Prostate gland (tissue), 2 donors: ENCODE measurements around the gene RUBCN. TPM values are rescaled to one million over a fixed set of nuclear protein-coding genes. Genes with fewer than 3 reads are reported as not detected.

Source experiments
- DNase-seq: peaks from one replicate; pipeline ENCODE4 v3.0.0-alpha.2; 2019; ENCODE audit warnings: low spot score
- H3K27ac ChIP-seq, 2 donors: fragments of 200-600 bp; sonication (generic); 2 replicates each; pipeline ENCODE4 v1.5.1; 2017 to 2019
- H3K27me3 ChIP-seq: fragments of 200-600 bp; sonication (generic); replicated peaks from 2 replicates; pipeline ENCODE4 v1.5.1; 2019; ENCODE audit not compliant: insufficient read depth
- H3K36me3 ChIP-seq, 2 donors: fragments of 200-600 bp; sonication (generic); 1 replicate in 1 of 2; 2 replicates in 1 of 2; pipeline versions ENCODE4 v1.5.1 to v1.8.1; 2017 to 2019
- H3K4me1 ChIP-seq: fragments of 200-600 bp; sonication (generic); replicated peaks from 2 replicates; pipeline ENCODE4 v1.5.1; 2019
- H3K4me3 ChIP-seq, 2 donors: fragments of 200-600 bp; sonication (generic); 2 replicates each; pipeline ENCODE4 v1.5.1; 2017 to 2019
- H3K9me3 ChIP-seq: fragments of 200-600 bp; sonication (generic); 2 replicates; pipeline ENCODE4 v1.5.1; 2017
- CTCF ChIP-seq, 4 experiments: fragments of 200-600 bp in 2 of 4; fragments of 450-650 bp in 2 of 4; sonication (generic) in 2 of 4; IDR thresholded peaks; 1 replicate in 3 of 4; 2 replicates in 1 of 4; pipeline ENCODE4 v1.5.1; 2016 to 2019; ENCODE audit warnings: antibody characterized with exemption in 4 of 4, mild to moderate bottlenecking in 2 of 4, moderate library complexity in 2 of 4
- POLR2A ChIP-seq: fragments of 450-650 bp; IDR thresholded peaks from one replicate; pipeline ENCODE4 v1.6.1; 2016; ENCODE audit warnings: antibody characterized with exemption, mild to moderate bottlenecking
- POLR2AphosphoS5 ChIP-seq: sonication (generic); formaldehyde crosslinking; IDR thresholded peaks from one replicate; pipeline ENCODE4 v1.6.1; 2017; ENCODE audit warnings: antibody characterized with exemption
- WGBS: methylation state at CpG from one replicate; pipeline ENCODE4 v1.1.5; 2018; 5-methylcytosine and 5-hydroxymethylcytosine counted together
- intact Hi-C: fragments of 100-400 bp; cut with DNase I; formaldehyde crosslinking; loops from one replicate; pipeline ENCODE4 v1.14.2; 2022
- total RNA-seq, 2 donors: library from RNA; depleted of rRNA; stranded (reverse); fragments of >200 nt; gene quantifications; one replicate each; pipeline ENCODE4 v1.1.0, GENCODE V29; 2016

RUBCN gene
- total RNA-seq, 2 donors from 2014 or later: 32.2 to 121 TPM

- H3K4me1 ChIP-seq: peaks cover 4% of the 10 kb centered on the region
- no peaks in the 10 kb centered on the region for H3K36me3 ChIP-seq
- H3K9me3 ChIP-seq: no peaks in the 10 kb centered on the region
- 68% methylated on average over 4 of the region's 4 CpGs for WGBS
- no peaks in the 10 kb centered on the region for H3K27me3 ChIP-seq
- no peak overlapping the region for H3K4me3 ChIP-seq
- no peak for DNase-seq
- intact Hi-C loops: loop anchor here (5.0 kb wide), 1 partner anchor 35 kb away; no protein-coding TSS in a partner anchor
- H3K27ac ChIP-seq: no peak overlapping the region
- TF ChIP-seq CTCF (IDR thresholded peaks at IDR 0.05) (no peak), POLR2A (no peak), POLR2AphosphoS5 (no peak)
Observed at GRCh38 chr3:197746801-197747237, 10.1 kb upstream of the RUBCN start.

- Histone ChIP-seq H3K9me3 (no peaks in the 10 kb centered on the region), H3K27me3 (no peaks in the 10 kb centered on the region), H3K4me1 (no peaks in the 10 kb centered on the region), H3K36me3 (no peaks in the 10 kb centered on the region), H3K27ac (no peak overlapping the region), H3K4me3 (no peak overlapping the region)
- WGBS: 82% methylated on average over 3 of the region's 3 CpGs
- TF ChIP-seq POLR2AphosphoS5 (no peak), POLR2A (no peak), CTCF (IDR thresholded peaks at IDR 0.05) (no peak)
- DNase-seq: no peak
- intact Hi-C loops: loop anchor here (5.0 kb wide), 1 partner anchor 34 kb away; no protein-coding TSS in a partner anchor
Observed at GRCh38 chr3:197746209-197746608, 9.5 kb upstream of the RUBCN start.

GRCh38 chr3:197742787-197743186, 6.1 kb upstream of the RUBCN start:
- no peak for TF ChIP-seq POLR2A
- TF ChIP-seq CTCF (IDR thresholded peaks at IDR 0.05): no peak
- TF ChIP-seq POLR2AphosphoS5: no peak
- DNase-seq: no peak
- Histone ChIP-seq H3K27ac (no peak overlapping the region), H3K36me3 (no peaks in the 10 kb centered on the region), H3K9me3 (no peaks in the 10 kb centered on the region), H3K4me3 (no peak overlapping the region), H3K27me3 (no peaks in the 10 kb centered on the region), H3K4me1 (no peaks in the 10 kb centered on the region)
- 83% methylated on average over 3 of the region's 3 CpGs for WGBS
- intact Hi-C loops: no loop called here

- WGBS: 72% methylated on average over 11 of the region's 11 CpGs
- peak overlapping the region; percentile 94 to 95 for H3K4me3 ChIP-seq
- no peaks in the 10 kb centered on the region for H3K4me1 ChIP-seq
- no peaks in the 10 kb centered on the region for H3K27me3 ChIP-seq
- no peak for DNase-seq
- H3K27ac ChIP-seq: peak overlapping the region in 1 of 2 donors; percentile 84
- intact Hi-C loops: no loop called here
- H3K36me3 ChIP-seq: no peaks in the 10 kb centered on the region
- no peaks in the 10 kb centered on the region for H3K9me3 ChIP-seq
- TF ChIP-seq CTCF (IDR thresholded peaks at IDR 0.05) (no peak), POLR2A (no peak), POLR2AphosphoS5 (no peak)
Observed at GRCh38 chr3:197737749-197738462, 1.2 kb upstream of the RUBCN start.

GRCh38 chr3:197737319-197737649, 580 bp upstream of the RUBCN start:
- Histone ChIP-seq H3K4me3 (peak overlapping the region; percentile 94 to 95), H3K36me3 (no peaks in the 10 kb centered on the region), H3K27me3 (no peaks in the 10 kb centered on the region), H3K9me3 (no peaks in the 10 kb centered on the region), H3K27ac (peak overlapping the region; percentile 84 to 85), H3K4me1 (no peaks in the 10 kb centered on the region)
- TF ChIP-seq POLR2A (no peak), CTCF (IDR thresholded peaks at IDR 0.05) (no peak), POLR2AphosphoS5 (no peak)
- peak; percentile 13 for DNase-seq
- intact Hi-C loops: no loop called here
- WGBS: 0% methylated on average over 6 of the region's 6 CpGs
